Glomerular endothelial cell (primary cell): ENCODE results near the gene MCRIP1. TPM values are rescaled to one million over a fixed set of nuclear protein-coding genes. Genes with fewer than 3 reads are reported as not detected.

ENCODE experiments used
- DNase-seq: peaks from one replicate; pipeline ENCODE4 v3.0.0-alpha.2; 2011; ENCODE audit warnings: low read depth, low spot score; ENCODE audit errors: extremely low read depth
- total RNA-seq: library from RNA; depleted of rRNA; stranded (reverse); fragments of >200 nt; gene quantifications from 2 replicates; pipeline ENCODE4 v1.2.3, GENCODE V29; 2015

MCRIP1 gene
- total RNA-seq = 134 and 148 TPM in 2 replicates

GRCh38 chr17:81833160-81833920 is at the start of gene MCRIP1:
Gene MCRIP1, minus strand, starts transcription at chr17:81833291. Its CDS starts 8,785 bp downstream, at chr17:81824506.
- DNase-seq = peak; percentile 7

- no peak for DNase-seq
Measured at GRCh38 chr17:81879121-81879520, 46.0 kb upstream of the MCRIP1 start.

GRCh38 chr17:81878294-81878693 is 45.2 kb upstream of the MCRIP1 start:
- DNase-seq = no peak

- no peak for DNase-seq
Measured at GRCh38 chr17:81877569-81877968, 44.5 kb upstream of the MCRIP1 start.

- DNase-seq = no peak
Measured at GRCh38 chr17:81871387-81872230, 38.5 kb upstream of the MCRIP1 start.

GRCh38 chr17:81870981-81871386 is 37.9 kb upstream of the MCRIP1 start, which contains the start of gene ARHGDIA:
Gene ARHGDIA, minus strand, starts transcription at chr17:81871337. Its CDS starts 1,407 bp downstream, at chr17:81869930.
- DNase-seq = no peak

GRCh38 chr17:81870131-81870980 is 37.3 kb upstream of the MCRIP1 start:
- DNase-seq = no peak

GRCh38 chr17:81869221-81870130 is 36.4 kb upstream of the MCRIP1 start:
- no peak for DNase-seq

GRCh38 chr17:81868674-81869220 is 35.7 kb upstream of the MCRIP1 start:
- no peak for DNase-seq

- no peak for DNase-seq
Measured at GRCh38 chr17:81867991-81868673, 35.0 kb upstream of the MCRIP1 start.

- DNase-seq = no peak
Measured at GRCh38 chr17:81867170-81867990, 34.3 kb upstream of the MCRIP1 start.

- no peak for DNase-seq
Measured at GRCh38 chr17:81866440-81867169, 33.5 kb upstream of the MCRIP1 start.

- DNase-seq = no peak
Measured at GRCh38 chr17:81865733-81866439, 32.8 kb upstream of the MCRIP1 start.

- DNase-seq = no peak
Measured at GRCh38 chr17:81865358-81865732, 32.3 kb upstream of the MCRIP1 start.

- no peak for DNase-seq
Measured at GRCh38 chr17:81863833-81864768, 31.0 kb upstream of the MCRIP1 start.
